GM04504 (cell line): ENCODE data around the gene ABCC11.

Source experiments
- DNase-seq: peaks from one replicate; pipeline ENCODE4 v3.0.0-alpha.2; 2012; ENCODE audit warnings: low read depth

Gene ABCC11

DNA sequence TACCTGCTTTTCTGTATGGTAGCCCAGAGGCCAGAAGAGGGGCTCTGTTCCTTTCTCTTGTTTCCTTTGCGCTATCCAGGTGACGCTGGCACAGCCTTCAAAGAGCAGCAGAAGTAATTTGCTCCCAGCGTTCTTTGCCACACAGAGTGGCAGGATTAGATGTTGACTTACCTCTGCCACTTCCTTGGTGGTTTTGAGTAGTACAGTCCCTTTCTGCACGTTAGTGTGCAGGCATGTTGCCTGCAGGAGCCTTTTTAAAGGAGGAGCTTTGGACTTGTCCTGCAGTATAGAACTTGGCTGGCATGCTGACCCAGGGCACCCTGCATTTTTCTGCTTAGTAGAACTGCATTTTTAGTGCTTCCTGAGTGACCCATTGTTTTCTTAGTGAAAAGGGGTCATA is at the start of gene ABCC11:
TSS of gene ABCC11 (minus strand) at position 229 of the 400 bp plus-strand sequence. CDS start 15,618 bp downstream, outside the sequence.
- no peak for DNase-seq

DNA sequence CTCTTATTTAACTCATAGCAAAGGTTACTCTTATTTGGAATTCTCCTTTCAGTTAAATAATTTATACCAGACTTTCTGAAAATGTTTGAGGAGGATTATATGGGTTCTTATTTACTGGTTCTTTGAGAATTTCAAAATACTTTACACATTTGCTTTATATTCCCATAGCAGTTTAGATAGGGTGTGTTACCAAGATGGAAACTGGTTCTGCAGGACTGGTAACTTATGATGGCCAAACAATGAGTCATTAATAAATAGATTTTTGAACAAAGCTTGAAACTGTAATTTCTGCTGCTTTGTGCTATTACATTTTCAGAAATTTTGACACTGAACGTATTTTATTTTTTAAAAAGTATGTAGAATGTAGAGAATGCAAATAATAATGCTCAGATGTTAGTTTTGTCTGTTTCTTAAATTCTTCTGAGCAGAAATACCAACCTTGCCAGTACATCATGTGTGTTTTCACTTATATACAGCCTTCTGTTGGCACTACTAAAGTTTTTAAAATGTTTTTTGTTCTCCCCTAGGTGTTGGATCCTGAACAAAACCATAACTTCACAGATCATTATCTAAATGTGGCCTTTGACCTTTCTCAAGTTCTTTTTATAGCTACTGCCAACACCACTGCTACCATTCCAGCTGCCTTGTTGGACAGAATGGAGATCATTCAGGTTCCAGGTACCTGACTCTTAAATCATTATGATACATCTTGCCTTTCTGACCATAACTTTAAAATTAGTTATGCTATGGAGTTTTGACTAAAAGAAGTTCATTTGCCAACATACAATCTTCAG is 48.3 kb upstream of the ABCC11 start:
- DNase-seq: no peak

DNA sequence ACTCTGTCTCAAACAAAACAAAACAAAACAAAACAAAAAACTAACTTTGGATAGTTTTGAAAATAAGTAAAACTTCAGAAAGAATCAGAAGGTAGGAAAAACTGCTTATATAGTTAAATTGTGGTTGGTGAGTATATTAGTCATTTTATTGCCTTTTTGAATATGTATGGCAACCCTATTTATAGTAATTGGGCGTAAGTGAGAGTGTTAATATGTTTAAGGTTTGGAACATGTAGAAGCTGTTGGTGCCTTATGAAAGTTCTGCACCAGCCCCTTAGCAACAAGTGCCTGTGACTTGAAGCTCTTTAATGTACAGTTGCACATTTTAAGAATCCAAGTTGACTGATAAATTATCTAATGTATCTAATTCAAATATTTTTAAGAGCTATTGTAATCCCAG is 47.4 kb upstream of the ABCC11 start:
- DNase-seq: no peak

DNA sequence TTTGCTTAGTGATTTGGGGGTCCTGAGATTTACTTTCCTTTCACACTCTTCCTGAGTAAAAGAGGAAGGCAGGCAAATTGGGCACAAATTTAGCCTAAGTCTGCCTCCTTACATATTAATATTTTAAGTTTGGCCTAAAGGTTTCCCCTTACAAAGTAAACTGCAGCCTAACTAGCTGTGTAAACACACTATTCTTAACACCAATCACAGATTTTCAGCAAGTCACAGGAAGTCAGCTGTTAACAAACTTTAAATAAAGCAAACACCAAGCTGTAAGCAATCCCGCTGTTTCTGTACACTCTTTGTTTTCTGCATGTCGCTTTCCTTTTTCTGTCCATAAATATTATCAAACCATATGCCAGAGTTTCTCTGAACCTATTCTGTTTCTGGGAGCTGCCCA is 45.1 kb upstream of the ABCC11 start:
- no peak for DNase-seq

DNA sequence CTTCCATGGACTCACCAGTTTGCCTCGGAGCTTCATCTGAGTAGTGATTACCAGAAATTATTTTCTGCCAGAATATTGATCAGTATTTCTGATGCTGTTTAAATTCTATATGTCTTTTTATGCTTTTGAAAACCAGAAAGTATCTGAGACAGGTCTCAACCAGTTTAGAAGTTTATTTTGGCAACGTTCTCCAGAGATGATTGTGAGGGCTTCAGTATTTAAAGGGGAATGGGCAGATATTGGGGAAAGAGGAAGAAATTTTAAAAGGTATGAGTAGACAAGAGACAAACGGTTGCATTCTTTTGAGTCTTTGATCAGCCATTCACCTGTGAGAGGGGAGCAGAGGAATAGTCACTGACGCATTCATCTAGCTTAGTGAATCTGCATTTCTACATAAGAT is 44.4 kb upstream of the ABCC11 start:
- no peak for DNase-seq

DNA sequence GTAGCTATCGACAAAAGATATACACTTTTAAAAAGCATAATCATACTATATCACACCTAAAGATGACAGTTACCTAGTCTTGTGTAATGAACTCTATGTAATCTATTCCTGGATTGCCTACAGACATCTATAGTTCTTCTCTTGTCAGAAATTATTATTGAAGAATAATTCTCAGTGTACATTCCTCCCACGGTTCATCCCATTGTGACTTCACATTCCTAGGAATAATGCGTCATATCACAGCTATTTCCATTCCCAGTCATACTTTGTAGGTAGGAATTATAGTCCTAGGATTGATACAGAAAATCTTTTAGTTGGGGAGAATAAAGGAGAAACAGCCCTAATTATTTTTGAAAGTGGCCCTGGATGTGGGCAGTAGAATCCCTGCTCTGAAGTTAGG is 44.0 kb upstream of the ABCC11 start:
- DNase-seq: no peak

DNA sequence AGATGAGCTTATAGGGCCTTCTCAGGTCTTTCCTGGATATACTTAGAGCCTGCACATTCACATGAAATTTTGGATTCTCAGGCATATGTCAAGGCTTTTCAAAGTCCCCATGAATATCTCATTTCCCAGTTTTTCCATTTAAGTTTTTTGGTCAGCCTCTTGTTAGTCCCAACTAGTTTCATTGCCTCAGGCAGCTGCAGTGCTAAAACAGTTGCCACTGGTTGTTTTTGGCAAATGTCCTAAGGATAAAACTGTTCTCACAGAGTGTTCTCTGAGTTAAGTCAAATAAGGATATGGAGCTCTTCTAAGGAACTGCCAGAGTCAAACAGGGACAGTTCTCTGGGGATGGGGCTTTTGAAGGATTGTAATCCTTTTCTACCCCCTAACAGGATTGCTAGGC is 39.9 kb upstream of the ABCC11 start:
- DNase-seq: no peak

DNA sequence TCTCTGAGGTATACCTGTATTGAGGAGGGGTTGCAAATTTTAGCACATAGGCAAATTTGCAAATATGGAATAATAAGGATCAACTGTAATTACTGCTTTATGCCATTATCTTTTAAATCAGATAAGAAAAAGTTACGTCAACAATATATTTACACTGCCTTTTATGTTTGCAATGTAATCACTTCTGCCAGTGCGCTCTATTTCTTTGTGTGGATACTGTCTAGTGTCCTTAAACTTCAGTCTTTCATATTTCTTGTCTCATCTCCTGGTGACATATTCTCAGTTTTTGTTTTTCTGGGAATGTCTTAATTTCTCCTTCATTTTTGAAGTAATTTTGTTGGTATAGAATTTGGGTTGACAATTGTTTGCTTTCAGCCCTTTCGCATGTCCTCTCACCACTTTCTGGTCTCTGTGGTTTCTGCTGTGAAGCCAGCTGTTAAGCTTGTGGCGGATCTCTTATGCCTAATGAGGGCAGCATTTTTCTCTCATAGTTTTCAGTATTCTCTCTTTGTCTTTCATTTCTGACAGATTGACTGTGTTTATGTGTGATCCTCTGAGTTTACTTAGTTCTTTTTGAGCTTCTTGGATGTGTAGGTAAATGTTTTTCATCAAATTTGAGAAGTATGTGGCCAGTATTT is 37.6 kb upstream of the ABCC11 start:
- no peak for DNase-seq

DNA sequence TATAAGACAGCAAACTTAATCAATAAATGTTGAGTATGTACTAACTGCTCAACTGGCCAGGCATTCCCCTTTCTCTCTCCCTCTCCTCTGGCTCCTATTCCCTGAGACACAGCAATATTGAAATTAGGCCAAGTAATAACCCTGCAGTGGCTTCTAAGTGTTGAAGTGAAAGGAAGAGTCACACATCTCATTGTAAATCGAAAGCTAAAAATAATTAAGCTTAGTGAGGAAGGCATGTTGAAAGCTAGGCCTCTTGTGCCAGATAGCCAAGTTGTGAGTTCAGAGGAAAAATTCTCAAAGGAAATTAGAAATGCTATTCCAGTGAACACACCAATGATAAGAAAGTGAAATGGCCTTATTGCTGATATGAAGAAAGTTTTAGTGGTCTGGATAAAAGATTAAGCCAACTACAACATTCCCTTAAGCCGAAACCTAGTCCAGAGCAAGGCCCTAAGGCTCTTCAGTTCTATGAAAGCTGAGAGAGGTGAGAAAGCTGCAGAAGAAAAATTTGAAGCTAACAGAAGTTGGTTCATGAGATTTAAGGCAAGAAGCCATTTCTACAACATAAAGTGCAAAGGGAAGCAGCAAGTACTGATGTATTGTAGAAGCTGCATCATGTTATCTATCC is 35.4 kb upstream of the ABCC11 start:
- no peak for DNase-seq

DNA sequence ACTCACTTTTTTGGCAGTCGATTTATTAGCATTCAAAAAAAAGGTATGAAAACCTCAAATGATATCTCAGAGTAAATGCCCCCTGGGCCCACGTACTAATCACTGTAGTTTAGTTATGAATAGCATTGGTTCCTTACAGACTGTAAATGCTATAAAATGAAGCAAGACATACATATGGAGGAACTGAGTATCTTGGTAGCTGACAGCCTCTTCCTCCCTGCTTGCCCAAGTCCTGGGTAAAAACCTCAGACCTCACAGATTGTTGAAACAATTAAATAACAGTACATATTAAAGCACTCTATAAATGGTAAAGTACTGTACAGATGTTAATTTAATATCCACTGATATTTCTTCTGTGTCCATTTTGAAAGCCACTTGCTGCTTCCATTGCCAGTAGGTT is 33.2 kb upstream of the ABCC11 start:
- no peak for DNase-seq

DNA sequence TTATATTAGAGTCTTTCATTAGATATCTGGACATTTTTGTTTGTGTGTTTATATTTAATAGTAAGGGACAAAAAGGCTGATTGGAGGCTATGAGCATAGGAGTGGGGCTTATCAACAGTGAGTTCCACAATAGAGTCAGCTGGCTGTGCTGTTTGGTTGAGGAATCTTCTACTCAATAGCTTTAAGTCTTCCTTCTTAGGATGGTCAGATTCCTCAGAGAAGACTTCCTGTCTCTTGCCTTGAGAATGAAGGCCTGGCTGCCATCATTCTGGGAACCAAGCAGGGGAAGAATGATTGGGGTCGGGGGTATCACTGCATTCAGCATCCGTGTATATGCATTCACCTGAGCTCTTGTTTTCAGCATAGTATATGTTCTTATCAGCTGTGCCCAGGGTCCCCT is 31.9 kb upstream of the ABCC11 start:
- DNase-seq: no peak

DNA sequence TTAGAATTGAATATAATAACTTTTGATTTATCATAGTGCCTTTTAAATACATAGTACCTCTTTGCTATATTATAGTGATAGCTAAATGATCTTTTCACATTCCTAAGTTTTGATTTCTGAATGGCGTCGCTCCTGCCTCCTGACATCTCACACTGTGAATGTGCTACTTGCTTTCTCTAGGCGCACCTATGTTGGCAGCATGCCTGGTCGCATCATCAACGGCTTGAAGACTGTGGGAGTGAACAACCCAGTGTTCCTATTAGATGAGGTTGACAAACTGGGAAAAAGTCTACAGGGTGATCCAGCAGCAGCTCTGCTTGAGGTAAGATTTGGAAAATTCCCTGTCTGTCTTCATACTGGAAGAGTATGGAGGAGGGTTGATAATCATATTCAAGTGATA is 29.8 kb upstream of the ABCC11 start:
- no peak for DNase-seq

DNA sequence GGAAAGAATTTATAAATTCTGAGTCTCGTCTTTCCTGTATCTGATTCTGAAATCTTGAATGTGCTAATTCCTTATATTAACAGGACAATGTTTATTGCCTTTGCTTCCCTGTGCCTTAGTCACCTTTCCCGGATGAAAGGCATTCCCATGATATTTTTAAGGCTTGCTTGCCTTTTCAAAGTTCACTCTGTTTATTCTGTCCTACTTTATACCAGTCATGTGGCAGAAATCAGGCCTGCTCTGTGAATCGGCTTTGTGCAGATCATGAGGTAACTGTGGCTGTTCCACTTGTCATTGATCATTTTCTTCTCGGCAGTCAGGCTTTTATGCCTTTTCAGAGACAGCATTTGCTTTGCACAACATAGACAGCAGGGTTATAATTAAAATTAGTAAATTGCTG is 28.8 kb upstream of the ABCC11 start:
- no peak for DNase-seq

DNA sequence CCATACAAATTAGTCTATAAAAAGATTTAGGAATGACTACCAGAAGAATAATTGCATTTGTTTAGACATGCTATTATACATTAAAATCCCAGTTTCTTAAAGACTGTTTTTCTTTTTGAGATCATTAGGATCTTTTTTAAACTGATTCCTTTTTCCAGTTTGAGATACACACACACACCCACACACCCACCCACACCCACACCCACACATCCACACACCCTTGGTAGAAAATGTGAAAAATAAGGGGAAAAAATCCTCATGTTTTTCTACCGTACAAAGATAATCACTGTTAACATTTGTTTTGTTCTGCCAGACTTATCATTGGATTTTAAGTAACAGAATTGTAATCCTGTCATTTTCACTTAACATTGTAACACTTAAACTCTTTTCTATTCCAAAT is 27.1 kb upstream of the ABCC11 start:
- no peak for DNase-seq

DNA sequence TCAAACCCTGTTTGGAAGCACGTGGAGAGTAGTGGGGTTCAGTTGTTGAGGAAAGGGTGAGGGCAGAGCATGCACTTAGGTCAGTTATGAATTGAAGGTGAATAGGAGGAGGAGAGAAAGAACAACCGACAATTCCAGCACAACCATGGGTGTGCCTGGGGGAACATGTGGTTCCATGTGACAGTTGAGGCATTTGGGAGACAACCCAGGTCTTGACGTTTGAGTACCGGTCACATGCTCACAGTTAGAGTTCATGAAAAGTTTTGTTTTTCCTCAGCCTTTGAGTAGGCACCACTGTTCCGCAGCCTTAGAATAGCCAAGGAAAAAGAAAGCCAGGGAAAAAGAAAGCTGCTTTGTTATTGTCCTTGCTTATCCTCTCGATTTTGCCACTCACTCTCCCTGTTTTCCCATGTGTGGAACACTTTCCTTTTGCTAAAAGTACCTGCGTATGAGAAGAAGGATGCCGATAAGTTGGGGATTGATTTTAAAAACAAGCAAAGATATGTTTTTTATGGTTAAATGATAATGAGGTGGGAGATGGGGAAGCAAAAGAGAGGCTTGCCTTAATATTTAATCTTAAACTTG is 25.6 kb upstream of the ABCC11 start:
- DNase-seq: no peak

DNA sequence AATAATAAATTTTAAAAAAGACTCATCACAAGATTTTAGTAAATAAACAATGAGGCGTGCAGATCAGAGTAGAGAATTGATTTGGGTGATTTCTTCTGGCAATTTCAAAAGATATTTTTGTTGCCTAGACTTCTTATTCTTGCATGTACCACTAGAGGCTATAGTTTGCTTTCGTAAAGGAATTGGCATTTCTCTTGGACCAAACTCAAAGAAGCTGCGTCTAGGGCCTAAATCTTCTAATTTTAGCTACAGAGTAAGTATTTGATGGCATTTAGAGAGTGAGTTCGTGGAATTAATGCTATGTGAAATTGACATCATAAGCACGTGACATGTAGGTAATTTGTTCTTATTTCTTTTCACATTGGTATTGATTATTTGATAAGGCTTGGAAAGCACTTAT is 24.4 kb upstream of the ABCC11 start:
- DNase-seq: no peak

DNA sequence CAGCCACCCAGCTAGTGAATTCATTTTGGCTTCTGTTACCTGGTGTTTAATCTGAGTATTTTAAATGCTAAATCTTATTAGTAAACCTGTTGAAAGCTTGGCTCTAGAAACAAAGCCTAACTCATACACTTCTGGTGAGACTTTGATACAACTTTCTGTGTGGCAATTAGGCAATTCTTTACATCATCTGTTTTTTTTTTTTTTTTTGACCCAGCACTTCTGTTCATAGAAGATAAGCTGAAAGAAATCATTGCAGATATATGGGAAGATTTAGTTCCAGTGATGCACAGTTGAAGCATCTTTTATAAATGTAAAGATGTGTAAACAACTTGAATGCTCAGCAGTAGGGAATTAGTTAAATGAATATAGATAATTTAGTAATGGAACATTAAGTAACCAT is 21.7 kb upstream of the ABCC11 start:
- DNase-seq: no peak

DNA sequence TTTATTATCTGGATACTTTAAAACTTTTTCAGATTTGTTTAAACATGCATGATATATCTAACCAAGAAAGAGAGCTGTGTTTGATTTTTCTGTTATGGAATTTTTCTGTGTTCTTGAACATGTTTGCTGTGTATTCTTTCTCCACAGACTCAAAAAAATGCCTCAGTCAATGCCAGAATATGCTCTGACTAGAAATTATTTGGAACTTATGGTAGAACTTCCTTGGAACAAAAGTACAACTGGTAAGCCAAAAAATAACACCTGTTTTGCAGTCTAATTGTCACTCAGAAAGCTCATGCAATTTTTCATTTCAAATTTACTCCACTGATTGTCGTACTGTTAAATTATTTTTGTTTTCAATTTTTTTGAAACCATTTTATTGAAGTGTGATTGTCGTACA is 15.3 kb upstream of the ABCC11 start:
- no peak for DNase-seq

DNA sequence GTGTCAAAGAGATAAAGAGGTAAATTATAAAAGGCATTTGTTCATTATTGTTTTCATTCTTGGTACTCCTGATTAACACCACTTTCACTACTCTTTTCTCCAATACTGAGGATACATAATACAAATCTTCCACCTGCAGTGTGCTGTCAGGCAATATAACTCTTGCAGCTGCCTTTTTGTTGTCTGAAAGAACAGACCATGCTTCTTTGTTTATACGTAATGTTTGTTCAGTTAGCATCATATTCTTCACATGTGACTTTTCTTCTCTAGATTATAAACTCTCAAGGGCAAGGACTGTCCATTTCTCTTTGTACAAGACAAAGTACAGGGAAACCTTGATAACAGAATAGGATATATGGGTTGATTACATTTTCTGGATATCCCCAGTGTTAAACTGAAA is 14.2 kb upstream of the ABCC11 start:
- no peak for DNase-seq

DNA sequence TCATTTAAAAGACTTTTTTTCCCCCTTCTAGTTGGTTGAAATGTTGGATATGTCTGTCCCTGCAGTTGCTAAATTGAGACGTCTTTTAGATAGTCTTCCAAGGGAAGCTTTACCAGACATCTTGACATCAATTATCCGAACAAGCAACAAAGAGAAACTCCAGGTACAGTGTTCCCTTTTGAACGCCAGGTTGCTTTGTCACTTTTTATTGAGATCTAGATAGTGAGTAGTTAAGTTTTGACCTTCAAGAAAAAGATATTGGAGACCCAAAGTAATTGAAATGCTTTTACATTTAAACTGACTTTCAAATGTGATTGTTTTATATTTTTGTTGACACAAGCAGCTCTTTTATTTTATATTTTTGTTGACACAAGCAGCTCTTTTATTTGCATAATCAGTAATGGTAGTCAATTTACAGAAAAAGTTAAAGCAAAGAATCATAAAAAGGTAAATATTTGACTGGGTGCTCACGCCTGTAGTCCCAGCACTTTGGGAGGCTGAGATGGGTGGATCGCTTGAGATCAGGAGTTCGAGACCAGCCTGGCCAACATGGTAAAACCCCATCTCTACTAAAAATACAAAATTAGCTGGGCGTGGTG is 9.3 kb upstream of the ABCC11 start:
- no peak for DNase-seq

DNA sequence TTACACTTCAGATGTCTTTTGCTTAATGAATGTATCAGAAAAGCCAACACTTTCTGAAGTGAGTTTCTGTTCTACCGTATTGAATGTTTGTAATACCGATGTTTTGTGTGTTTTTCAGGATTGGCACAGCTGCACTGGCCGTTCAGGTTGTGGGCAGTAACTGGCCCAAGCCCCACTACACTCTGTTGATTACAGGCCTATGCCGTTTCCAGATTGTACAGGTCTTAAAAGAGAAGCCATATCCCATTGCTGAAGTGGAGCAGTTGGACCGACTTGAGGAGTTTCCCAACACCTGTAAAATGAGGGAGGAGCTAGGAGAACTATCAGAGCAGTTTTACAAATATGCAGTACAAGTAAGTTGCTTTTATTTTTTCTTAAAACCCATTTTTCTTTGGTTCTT is 4.7 kb upstream of the ABCC11 start:
- no peak for DNase-seq

DNA sequence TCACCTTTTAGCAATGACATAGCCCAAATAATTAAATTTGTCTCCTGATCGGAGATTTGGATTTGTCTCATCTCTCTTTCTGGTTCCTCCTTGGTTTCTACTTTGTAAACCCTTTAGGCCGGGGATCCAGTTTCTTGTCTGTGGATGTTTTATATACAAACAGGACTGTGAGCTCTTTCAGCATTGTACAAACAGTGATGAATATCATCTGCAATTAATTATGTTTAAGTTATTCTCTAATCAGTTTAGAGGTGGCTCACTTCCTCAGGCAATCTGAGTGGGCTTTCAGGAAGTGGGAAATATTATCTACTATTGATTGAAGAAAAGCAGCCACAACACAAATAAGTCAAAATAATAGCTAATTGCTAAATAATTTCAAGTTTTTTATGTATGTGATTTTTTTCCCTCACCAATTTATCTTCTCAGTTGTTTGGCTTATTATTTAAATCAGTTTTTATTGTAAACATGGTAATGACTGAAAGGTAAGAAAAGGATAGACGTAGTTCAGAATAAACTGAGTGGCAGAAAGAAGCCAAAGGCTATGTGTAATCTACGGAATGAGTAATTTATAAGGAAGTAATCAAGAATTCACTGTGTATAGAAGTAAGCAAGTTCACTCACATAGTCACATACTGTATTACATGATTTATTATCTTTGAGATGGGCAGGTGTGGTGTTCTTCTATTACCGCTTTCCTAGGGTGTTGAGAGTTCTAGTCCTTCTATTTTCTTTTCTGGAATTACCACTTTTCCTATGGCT is 3.4 kb upstream of the ABCC11 start:
- DNase-seq: no peak
